Measurements from ENCODE around the gene JMY. TPM values are rescaled to one million over a fixed set of nuclear protein-coding genes. Genes with fewer than 3 reads are reported as not detected.
A peak's percentile ranks its signal among the peaks of the same experiment; 100 is the strongest.

Gene JMY
- total RNA-seq, 1 donor from 2014 or later: 4.2 TPM

DNA sequence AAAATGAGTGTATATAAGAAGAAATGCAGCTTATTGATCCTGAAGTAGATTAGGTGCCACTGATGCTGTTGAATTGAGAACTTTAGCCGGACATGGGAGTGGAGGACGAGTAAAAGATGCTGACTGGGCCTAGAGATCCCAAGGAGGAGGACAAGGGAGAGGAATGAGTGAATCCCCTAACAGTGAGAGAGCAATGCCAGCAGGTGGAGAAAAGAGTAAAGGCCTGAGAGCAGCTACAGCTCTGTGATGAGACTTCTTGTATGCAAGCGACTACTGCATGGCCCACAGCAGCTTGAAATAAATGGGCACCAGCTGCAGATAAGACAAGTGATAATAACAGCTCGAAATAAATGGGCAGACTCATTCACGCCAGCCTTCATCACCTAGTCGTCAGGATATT, 44.5 kb upstream of the JMY start:
- no peak overlapping the region for H3K27ac Mint-ChIP-seq (ENCODE audit: unreplicated experiment)
- no peak for TF ChIP-seq CTCF (conservative IDR thresholded peaks at IDR 0.05)
- no peaks in the 10 kb centered on the region for H3K27me3 Mint-ChIP-seq (ENCODE audit: low read depth)
- no peaks in the 10 kb centered on the region for H3K9me3 Mint-ChIP-seq
- no peak overlapping the region for H3K4me3 Mint-ChIP-seq
- no peaks in the 10 kb centered on the region for H3K36me3 Mint-ChIP-seq (ENCODE audit: low read depth)
- no peak for DNase-seq (ENCODE audit: low read depth, low spot score)
- H3K4me1 Mint-ChIP-seq: no peaks in the 10 kb centered on the region

DNA sequence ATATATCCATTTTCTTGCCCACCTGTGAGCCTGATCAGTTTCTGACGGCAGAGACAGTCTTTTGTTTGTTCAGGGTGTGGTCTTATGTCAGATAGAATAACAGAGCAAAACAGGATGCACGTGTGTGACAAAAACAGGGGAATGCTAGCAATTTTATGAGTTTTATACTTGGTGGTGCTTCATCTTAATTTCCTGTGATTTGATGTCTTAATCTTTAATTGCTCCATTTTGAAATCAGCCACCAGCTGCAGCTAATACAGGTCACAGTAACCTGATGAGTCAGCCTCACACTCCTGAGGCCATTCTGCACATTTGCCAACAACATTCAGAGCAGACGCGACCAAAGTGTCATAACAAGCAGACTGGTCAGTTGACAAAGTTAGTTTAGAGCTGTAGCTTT, 42.3 kb upstream of the JMY start:
- H3K27me3 Mint-ChIP-seq (ENCODE audit: low read depth): no peaks in the 10 kb centered on the region
- no peaks in the 10 kb centered on the region for H3K9me3 Mint-ChIP-seq
- H3K4me3 Mint-ChIP-seq: no peak overlapping the region
- no peak overlapping the region for H3K27ac Mint-ChIP-seq (ENCODE audit: unreplicated experiment)
- no peaks in the 10 kb centered on the region for H3K36me3 Mint-ChIP-seq (ENCODE audit: low read depth)
- TF ChIP-seq CTCF (conservative IDR thresholded peaks at IDR 0.05): no peak
- H3K4me1 Mint-ChIP-seq: no peaks in the 10 kb centered on the region
- no peak for DNase-seq (ENCODE audit: low read depth, low spot score)

DNA sequence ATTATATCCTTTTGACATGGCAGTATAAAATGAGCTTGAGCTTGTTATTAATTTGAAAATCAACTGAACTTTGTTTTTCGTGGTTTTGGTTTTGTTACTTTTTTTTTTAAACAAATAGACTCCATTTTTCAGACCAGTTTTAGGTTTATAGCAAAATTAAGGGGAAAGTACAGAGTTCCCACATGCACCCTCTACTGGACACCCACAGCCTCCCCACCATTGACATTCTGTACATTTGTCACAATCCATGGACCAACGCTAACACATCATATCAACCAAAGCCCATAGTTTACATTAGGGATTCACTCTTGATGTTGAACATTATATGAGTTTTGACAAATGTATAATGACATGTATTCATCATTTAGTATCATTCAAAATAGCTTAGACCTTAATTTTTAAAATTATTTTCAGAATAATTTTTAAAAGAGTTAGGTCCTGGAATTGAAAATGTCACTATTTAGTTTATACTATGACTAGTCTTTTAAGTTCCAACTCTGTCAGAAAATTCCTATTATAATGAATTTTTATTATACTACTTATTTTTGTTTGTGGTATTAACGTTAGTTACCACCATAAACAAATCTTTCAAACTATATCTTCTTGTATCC, 35.3 kb upstream of the JMY start:
- Mint-ChIP-seq H3K27ac (ENCODE audit: unreplicated experiment) (no peak overlapping the region), H3K9me3 (no peaks in the 10 kb centered on the region), H3K4me3 (no peak overlapping the region), H3K4me1 (no peaks in the 10 kb centered on the region), H3K36me3 (ENCODE audit: low read depth) (no peaks in the 10 kb centered on the region), H3K27me3 (ENCODE audit: low read depth) (no peaks in the 10 kb centered on the region)
- DNase-seq (ENCODE audit: low read depth, low spot score): no peak
- TF ChIP-seq CTCF (conservative IDR thresholded peaks at IDR 0.05): peak; percentile 49

- peak overlapping the region; percentile 88 for H3K27ac Mint-ChIP-seq (ENCODE audit: unreplicated experiment)
- no peak for TF ChIP-seq CTCF (conservative IDR thresholded peaks at IDR 0.05)
- no peaks in the 10 kb centered on the region for H3K4me1 Mint-ChIP-seq
- DNase-seq (ENCODE audit: low read depth, low spot score): no peak
- no peak overlapping the region for H3K4me3 Mint-ChIP-seq
- H3K36me3 Mint-ChIP-seq (ENCODE audit: low read depth): no peaks in the 10 kb centered on the region
- no peaks in the 10 kb centered on the region for H3K27me3 Mint-ChIP-seq (ENCODE audit: low read depth)
- H3K9me3 Mint-ChIP-seq: no peaks in the 10 kb centered on the region
Measured at GRCh38 chr5:79201206-79201605, 34.7 kb upstream of the JMY start.

DNA sequence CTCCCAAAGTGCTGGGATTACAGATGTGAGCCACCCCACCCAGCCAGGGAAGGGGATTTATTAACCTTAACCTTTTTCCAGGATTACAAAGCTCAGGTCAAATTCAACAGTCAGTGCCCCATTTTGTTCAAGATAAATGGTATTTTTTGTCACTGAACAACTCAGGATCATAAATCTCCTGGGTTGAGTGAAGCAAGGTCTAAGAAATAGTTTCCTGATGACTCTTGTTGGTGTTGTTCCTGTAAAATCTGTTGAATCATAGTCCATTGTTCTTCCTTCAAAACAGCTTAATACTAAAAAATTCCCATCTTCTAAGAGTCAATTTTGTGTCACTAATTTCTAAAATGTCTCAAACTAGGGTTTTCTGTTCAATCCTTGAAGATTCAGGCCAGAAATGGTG, 33.9 kb upstream of the JMY start:
- Mint-ChIP-seq H3K27ac (ENCODE audit: unreplicated experiment) (no peak overlapping the region), H3K4me1 (no peaks in the 10 kb centered on the region), H3K9me3 (no peaks in the 10 kb centered on the region), H3K4me3 (no peak overlapping the region), H3K36me3 (ENCODE audit: low read depth) (no peaks in the 10 kb centered on the region), H3K27me3 (ENCODE audit: low read depth) (no peaks in the 10 kb centered on the region)
- no peak for TF ChIP-seq CTCF (conservative IDR thresholded peaks at IDR 0.05)
- DNase-seq (ENCODE audit: low read depth, low spot score): no peak

Measured in neural crest cell (in vitro differentiated cells).